Motor neuron (in vitro differentiated cells): ENCODE data around the gene ZNF248. TPM values are rescaled to one million over a fixed set of nuclear protein-coding genes. Genes with fewer than 3 reads are reported as not detected.
"Not testable (repeated sequence)": the region's sequence is repeated elsewhere in the genome, so short reads cannot be mapped to it uniquely, and the experiment has no call there.

Source experiments
- ATAC-seq, 8 experiments: fragments of 200-7000 bp; cut with Tn5 transposase; replicated peaks in 6 of 8; 2 replicates each; pipeline ENCODE4 v1.8.0; 2021; ENCODE audit warnings: mild to moderate bottlenecking in 8 of 8, moderate library complexity in 8 of 8
- H3K27ac ChIP-seq, 2 donors: fragments of 250-450 bp; sonication (Bioruptor Pico); 2 replicates each; pipeline ENCODE4 v1.9.0; 2021; ENCODE audit warnings: antibody characterized with exemption in 2 of 2, mild to moderate bottlenecking in 2 of 2, moderate library complexity in 1 of 2
- H3K4me1 ChIP-seq, 2 donors: fragments of 250-450 bp; sonication (Bioruptor Pico); replicated peaks in 1 of 2; 2 replicates each; pipeline ENCODE4 v1.6.1; 2021; ENCODE audit warnings: antibody characterized with exemption in 2 of 2, mild to moderate bottlenecking in 2 of 2, moderate library complexity in 1 of 2
- H3K4me3 ChIP-seq, 5 donors: fragments of 250-450 bp; sonication (Bioruptor Pico); 2 replicates each; pipeline ENCODE4 v1.9.0; 2021; ENCODE audit warnings: antibody characterized with exemption in 5 of 5, mild to moderate bottlenecking in 5 of 5, moderate library complexity in 4 of 5
- WGBS, 10 experiments: fragments of 450-650 bp; shearing (Covaris generic); methylation state at CpG; one replicate each; pipeline ENCODE4 v1.0.0; 2022; 5-methylcytosine and 5-hydroxymethylcytosine counted together
- in situ Hi-C, 9 experiments: fragments of 400-800 bp; cut with MboI; loops; one replicate each; pipeline ENCODE4 v1.15.0; 2021; ENCODE audit warnings: low sequenced_read_pairs in 9 of 9, low pct_unique_long_range_greater_than_20kb in 2 of 9; ENCODE audit not compliant: unreplicated experiment in 9 of 9
- total RNA-seq, 8 experiments: library from RNA; unstranded; fragments of 300-600 nt; gene quantifications; 2 replicates each; pipeline versions ENCODE4 v1.2.3 to v1.2.4, GENCODE V29; 2022

ZNF248 gene
- total RNA-seq, 8 experiments from 2014 or later, result 7.4 to 40.1 (median 19.8) TPM

DNA sequence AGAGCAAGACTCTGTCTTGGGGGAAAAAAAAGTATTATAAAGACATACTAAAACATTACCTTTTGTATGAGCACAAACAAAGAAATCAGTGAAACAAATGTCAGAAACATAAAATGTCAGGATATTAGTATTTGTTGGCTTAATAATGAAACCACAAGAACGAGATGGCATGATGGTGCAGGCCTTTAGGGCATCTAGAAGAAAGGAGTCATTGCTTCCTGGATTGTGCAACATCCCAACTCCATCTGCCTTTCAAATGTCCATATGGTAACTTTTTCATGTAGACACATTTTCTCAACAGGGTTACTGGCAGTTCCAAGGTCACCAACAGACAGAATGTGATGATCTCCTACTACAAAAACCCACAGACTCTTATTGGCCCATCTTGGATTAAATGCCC is 96.6 kb downstream of the ZNF248 start:
- H3K27ac ChIP-seq, result no peak overlapping the region
- in situ Hi-C loops, result no loop called here
- no peaks in the 10 kb centered on the region for H3K4me1 ChIP-seq
- 0 to 20% (median 0%) methylated on average over 1 of the region's 1 CpG; no CpG with 5 or more reads in 3 of the 10 experiments for WGBS, 10 experiments
- H3K4me3 ChIP-seq, result no peak overlapping the region
- ATAC-seq, result peak in 2 of 8 experiments; percentile 38 to 54

DNA sequence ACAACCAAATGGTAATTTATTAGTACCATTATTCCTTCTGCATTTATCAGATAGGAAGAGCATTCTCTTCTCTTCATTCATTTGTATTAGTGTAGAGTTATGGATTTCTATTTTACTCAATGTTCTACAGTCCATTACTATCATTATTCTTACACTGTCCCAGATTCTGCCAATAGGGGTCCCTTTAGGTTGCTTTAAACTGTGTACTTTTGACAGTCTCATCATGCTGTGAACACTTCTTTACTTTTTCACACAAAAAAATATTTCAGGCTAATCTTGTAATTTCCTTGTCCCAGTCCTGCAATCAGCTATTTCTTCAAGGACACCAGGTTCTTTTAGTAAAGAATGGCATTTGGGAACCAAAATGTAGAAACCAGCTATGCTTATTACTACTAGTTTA is 99.3 kb downstream of the ZNF248 start:
- Histone ChIP-seq H3K4me3 (no peak overlapping the region), H3K27ac (no peak overlapping the region), H3K4me1 (no peaks in the 10 kb centered on the region)
- no peak for ATAC-seq
- in situ Hi-C loops, result no loop called here

DNA sequence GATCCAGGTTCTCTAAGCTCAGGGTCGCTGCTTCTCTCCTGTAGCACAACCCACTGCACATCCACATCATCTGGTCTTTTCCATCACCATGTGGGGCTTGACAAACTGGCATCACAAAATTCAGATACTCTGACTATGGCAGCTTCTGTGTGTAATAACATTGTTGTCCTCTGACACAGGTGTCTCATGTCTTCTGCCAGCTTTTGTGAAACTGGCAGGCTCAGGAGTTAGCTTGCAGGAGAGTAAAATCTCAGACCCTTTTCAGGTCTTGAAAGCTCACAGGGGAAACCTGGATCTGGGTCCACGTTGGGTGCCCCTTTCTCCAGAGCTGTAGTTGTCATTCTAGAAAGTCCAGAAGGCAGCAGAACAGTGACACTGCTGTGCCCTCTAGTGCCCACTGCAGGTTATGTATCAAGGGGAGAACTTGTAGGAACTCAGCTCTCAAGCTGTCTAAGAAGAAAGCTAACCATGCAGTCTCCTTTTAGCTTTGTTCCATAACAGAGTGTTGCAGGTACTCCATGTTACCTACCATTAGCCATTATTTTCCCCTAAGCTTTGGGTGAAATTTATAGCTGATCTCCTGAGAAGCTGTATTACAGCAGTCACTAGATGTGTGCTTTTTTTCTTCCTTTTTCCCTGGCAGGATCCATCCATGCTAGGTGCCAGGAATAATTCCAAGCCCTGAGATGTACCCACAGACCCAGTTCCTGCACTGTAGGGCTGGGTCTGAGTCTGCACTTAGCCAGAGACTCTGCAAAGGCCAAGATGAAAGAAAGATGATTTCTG is 102.7 kb downstream of the ZNF248 start:
- H3K4me1 ChIP-seq, result no peaks in the 10 kb centered on the region
- in situ Hi-C loops, result no loop called here
- no peak overlapping the region for H3K4me3 ChIP-seq
- peak in 7 of 8 experiments; percentile 22 to 91 (median 54) for ATAC-seq
- WGBS, 10 experiments, result 0 to 17% (median 6%) methylated on average over 1 to 2 of the region's 2 CpGs; no CpG with 5 or more reads in 4 of the 10 experiments
- H3K27ac ChIP-seq, result no peak overlapping the region

DNA sequence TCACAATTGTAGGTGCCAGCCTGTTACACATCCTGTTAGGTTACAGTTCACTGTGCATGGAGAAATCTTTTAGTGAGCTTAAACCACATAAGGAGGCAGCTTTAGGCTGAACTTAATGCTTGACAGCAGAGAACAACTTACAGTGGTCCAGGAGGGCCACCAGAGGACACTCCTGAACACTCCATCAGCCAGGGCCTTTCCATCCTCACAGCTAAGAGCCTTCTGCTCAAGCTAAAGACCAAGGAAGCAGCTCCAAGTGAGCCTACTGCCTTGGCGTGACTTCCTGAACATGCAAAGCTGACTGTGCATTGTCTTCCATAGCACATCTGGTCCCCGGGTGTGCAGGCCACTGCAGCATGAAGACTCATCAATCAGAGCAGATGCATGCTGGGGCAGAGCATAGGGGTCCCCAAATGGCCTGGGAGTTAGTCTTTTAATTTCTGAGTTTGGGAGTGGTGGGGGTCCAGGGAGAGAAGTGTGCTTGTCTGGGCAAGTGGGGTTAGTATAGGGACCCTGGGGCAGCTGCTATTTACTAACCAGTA is 105.0 kb downstream of the ZNF248 start:
- 0 to 60% (median 20%) methylated on average over 1 of the region's 2 CpGs; no CpG with 5 or more reads in 6 of the 10 experiments for WGBS, 10 experiments
- in situ Hi-C loops, result no loop called here
- H3K27ac ChIP-seq, result no peak overlapping the region
- no peaks in the 10 kb centered on the region for H3K4me1 ChIP-seq
- H3K4me3 ChIP-seq, result no peak overlapping the region
- ATAC-seq, result peak in 2 of 8 experiments; percentile 44 to 65

DNA sequence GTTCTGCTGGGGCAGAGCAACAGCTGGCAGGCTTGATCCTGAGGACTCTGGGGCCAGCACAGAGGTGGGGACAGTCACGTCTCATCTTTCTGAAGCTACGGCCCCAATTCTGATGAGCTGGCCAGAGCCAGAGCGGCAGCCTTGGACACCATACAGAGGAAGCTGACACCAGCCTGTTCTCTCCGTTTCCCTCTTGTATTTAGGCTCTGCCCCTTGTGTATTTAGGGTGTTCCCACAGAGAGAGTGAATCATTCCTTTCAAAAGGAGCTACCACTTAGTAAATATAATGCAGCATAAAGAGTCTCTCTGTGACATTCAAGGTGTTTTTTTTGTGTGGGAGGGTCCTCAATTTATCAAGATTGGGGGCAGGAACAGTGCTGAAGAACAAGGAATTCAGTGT is 109.2 kb downstream of the ZNF248 start:
- peak in 1 of 8 experiments; percentile 25 for ATAC-seq
- no peak overlapping the region for H3K27ac ChIP-seq
- H3K4me1 ChIP-seq, result no peaks in the 10 kb centered on the region
- WGBS, 10 experiments, result 0 to 67% (median 22%) methylated on average over 1 to 3 of the region's 4 CpGs; no CpG with 5 or more reads in 6 of the 10 experiments
- no peak overlapping the region for H3K4me3 ChIP-seq
- in situ Hi-C loops, result no loop called here

DNA sequence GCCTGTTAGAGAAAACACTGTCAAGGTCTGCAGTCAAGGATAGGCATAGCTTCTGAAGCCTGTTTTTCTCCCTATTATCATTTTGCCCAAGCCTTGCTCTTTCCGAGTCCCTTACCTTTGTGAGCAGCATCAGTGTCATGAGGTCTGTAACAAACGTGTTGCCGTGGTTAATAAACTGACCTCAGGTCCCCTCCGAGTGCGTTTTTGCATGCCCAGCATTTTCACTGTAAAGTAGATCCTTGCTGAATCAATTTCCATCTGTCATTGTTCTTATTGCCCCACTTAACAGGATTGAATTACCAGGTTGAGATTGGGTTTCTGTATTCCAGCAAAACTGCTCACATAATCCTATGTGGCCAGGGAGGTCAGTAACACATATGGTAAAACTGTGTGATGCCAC is 110.3 kb downstream of the ZNF248 start:
- ATAC-seq, result no peak
- in situ Hi-C loops, result no loop called here
- Histone ChIP-seq H3K4me1 (no peaks in the 10 kb centered on the region), H3K4me3 (no peak overlapping the region), H3K27ac (no peak overlapping the region)
- 0 to 83% (median 50%) methylated on average over 2 to 5 of the region's 5 CpGs; no CpG with 5 or more reads in 3 of the 10 experiments for WGBS, 10 experiments

DNA sequence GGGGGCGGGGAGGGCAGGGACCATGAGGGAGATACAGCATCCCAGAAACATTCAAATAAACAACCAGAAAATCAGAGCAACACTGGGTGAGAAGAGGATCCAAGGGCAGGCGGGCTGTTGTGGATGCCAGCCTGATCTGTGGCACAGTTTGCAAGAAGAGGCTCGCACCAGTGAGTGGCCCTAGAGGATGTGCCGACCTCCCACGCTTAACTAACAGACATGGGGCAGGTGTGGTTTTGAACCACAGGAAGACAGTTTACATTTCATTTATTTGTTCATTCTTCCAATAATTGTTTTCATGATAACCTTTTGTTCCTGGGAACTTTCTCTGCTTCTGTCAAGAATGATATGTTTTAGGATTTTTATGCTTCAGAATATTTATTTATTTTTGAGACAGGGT is 115.6 kb downstream of the ZNF248 start:
- 18 to 100% (median 95%) methylated on average over 1 to 3 of the region's 5 CpGs; no CpG with 5 or more reads in 7 of the 10 experiments for WGBS, 10 experiments
- Histone ChIP-seq H3K27ac (no peak overlapping the region), H3K4me3 (no peak overlapping the region), H3K4me1 (no peaks in the 10 kb centered on the region)
- no peak for ATAC-seq
- in situ Hi-C loops, result no loop called here

DNA sequence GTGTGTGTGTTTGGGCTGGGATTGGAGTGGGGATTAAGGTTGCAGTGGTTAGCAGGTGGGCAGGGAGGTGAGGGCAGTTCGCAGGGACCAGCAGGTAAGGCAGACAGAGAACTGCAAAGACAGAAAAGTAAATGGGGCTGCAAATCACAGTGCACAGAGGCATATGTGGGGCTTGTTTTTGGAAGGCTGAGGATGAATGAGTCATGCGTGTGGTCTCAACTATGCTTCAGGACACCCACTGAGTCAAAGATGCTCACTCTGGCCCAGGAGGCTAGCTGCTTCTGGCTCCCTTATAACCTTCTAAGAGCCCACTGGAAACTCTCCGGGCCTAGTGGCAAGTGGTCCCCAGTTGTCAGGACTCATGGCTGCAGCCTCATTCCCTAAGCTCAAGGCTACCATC is 118.2 kb downstream of the ZNF248 start:
- Histone ChIP-seq H3K4me3 (no peak overlapping the region), H3K27ac (no peak overlapping the region), H3K4me1 (no peaks in the 10 kb centered on the region)
- WGBS, 10 experiments, result 0 to 92% (median 60%) methylated on average over 1 to 3 of the region's 3 CpGs; no CpG with 5 or more reads in 3 of the 10 experiments
- in situ Hi-C loops, result no loop called here
- no peak for ATAC-seq

DNA sequence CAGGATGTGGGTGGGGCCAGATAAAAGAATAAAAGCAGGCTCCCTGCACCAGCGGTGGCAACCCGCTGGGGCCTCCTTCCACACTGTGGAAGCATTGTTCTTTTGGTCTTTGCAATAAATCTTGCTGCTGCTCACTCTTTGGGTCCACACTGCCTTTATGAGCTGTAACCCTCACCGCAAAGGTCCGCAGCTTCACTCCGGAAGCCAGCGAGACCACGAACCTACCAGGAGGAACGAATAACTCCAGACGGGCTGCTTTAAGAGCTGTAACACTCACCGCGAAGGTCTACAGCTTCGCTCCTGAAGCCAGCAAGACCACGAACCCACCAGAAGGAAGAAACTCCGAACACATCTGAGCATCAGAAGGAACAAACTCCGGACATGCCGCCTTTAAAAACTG is 119.2 kb downstream of the ZNF248 start:
- ATAC-seq, H3K4me1 ChIP-seq, H3K27ac ChIP-seq, H3K4me3 ChIP-seq, in situ Hi-C loops: not testable (repeated sequence)
- 20 to 100% (median 81%) methylated on average over 1 to 16 of the region's 16 CpGs; no CpG with 5 or more reads in 3 of the 10 experiments for WGBS, 10 experiments

DNA sequence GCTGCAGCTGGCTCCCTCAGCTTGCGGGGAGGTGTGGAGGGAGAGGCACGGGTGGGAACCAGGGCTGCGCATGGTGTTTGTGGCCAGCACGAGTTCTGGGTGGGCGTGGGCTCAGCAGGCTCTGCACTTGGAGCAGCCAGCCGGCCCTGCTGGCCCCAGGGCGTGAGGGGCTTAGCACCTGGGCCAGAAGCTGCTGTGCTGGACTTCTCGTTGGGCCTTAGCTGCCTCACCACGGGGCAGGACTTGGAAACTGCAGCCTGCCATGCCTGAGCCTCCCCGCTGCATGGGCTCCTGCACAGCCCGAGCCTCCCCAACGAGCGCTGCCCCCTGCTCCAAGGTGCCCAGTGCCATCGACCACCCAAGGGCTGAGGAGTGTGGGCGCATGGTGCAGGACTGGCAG is 120.1 kb downstream of the ZNF248 start:
- Histone ChIP-seq H3K4me1 (no peaks in the 10 kb centered on the region), H3K27ac (no peak overlapping the region), H3K4me3 (no peak overlapping the region)
- 64% methylated on average over 5 of the region's 15 CpGs; no CpG with 5 or more reads in 9 of the 10 experiments for WGBS, 10 experiments
- in situ Hi-C loops, result no loop called here
- no peak for ATAC-seq

DNA sequence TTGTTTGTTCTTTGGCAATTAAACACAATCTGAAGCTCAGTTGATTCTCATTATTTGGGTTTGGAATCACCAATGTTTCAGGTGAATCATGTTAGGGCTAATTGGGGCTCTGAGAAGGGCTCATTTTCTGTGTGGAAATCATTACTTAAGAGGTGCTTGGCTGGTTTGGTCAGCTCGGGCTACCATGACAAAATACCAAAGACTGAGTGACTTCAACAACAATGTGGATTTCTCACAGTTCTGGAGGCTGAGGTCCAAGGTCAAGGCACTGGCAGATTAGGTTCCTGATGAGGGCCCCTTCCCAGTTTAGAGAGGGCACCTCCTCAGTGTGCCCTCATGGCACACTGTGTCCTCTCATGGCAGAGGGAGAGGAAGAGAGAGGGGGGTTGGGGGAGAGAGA is 121.3 kb downstream of the ZNF248 start:
- no peak overlapping the region for H3K27ac ChIP-seq
- no peak overlapping the region for H3K4me3 ChIP-seq
- no peak for ATAC-seq
- WGBS, 10 experiments, result 0 to 60% (median 40%) methylated on average over 1 of the region's 1 CpG; no CpG with 5 or more reads in 5 of the 10 experiments
- in situ Hi-C loops, result no loop called here
- H3K4me1 ChIP-seq, result no peaks in the 10 kb centered on the region

DNA sequence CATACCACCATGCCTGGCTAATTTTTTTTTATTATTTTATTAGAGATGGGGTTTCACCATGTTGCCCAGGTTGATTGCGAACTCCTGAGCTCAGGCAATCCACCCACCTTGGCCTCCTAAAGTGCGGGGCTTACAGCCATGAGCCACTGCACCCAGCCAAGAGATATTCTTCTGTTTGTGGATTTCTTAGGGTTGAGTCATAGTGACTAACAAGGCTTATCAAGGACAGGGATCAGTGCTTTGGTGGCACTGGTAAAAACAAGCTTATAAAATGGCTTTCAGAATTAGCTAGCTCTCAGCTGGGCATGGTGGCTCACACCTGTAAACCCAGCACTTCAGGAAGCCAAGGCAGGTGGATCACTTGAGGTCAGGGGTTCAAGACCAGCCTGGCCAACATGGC is 122.4 kb downstream of the ZNF248 start:
- H3K27ac ChIP-seq, result no peak overlapping the region
- in situ Hi-C loops, result no loop called here
- no peaks in the 10 kb centered on the region for H3K4me1 ChIP-seq
- ATAC-seq, result no peak
- WGBS, 10 experiments, result 0 to 92% (median 54%) methylated on average over 1 to 2 of the region's 2 CpGs; no CpG with 5 or more reads in 4 of the 10 experiments
- H3K4me3 ChIP-seq, result no peak overlapping the region
